Brain microvascular endothelial cell (primary cell): ENCODE data around the gene DUSP14.

ENCODE experiments used
- DNase-seq: peaks from one replicate; pipeline ENCODE4 v3.0.0-alpha.2; 2020
- H3K27ac ChIP-seq: fragments of 250-450 bp; sonication (Bioruptor Pico); 2 replicates; pipeline ENCODE4 v1.5.1; 2020; ENCODE audit warnings: mild to moderate bottlenecking, moderate library complexity
- H3K27me3 ChIP-seq: fragments of 250-450 bp; sonication (Bioruptor Pico); replicated peaks from 2 replicates; pipeline ENCODE4 v1.5.1; 2020; ENCODE audit warnings: mild to moderate bottlenecking
- H3K36me3 ChIP-seq: fragments of 250-450 bp; sonication (Bioruptor Pico); replicated peaks from 2 replicates; pipeline ENCODE4 v1.5.1; 2020; ENCODE audit warnings: mild to moderate bottlenecking
- H3K4me3 ChIP-seq: 2 replicates; pipeline ENCODE4 v1.5.1; 2011; ENCODE audit warnings: low read depth, mild to moderate bottlenecking, control low read depth, low read length, moderate library complexity
- in situ Hi-C: cut with HindIII; loops from 2 replicates; pipeline ENCODE4 v1.10.0; 2017; ENCODE audit warnings: low sequenced_read_pairs, low pct_ligation_motif_present
- TF ChIP-seq, protein P1 (sequence below): IDR thresholded peaks from 2 replicates; pipeline ENCODE4 v1.5.1; 2011; ENCODE audit warnings: low read depth, mild to moderate bottlenecking, moderate library complexity, low read length, control low read depth, inconsistent platforms; ENCODE audit errors: missing control alignments

Gene DUSP14

GRCh38 chr17:37547986-37548385 is 58.3 kb downstream of the DUSP14 start:
- in situ Hi-C loops: no loop called here
- Histone ChIP-seq H3K4me3 (no peak overlapping the region), H3K27ac (no peak overlapping the region), H3K36me3 (peaks cover 2% of the 10 kb centered on the region), H3K27me3 (no peaks in the 10 kb centered on the region)
- no peak for DNase-seq
- TF ChIP-seq, protein P1, sequence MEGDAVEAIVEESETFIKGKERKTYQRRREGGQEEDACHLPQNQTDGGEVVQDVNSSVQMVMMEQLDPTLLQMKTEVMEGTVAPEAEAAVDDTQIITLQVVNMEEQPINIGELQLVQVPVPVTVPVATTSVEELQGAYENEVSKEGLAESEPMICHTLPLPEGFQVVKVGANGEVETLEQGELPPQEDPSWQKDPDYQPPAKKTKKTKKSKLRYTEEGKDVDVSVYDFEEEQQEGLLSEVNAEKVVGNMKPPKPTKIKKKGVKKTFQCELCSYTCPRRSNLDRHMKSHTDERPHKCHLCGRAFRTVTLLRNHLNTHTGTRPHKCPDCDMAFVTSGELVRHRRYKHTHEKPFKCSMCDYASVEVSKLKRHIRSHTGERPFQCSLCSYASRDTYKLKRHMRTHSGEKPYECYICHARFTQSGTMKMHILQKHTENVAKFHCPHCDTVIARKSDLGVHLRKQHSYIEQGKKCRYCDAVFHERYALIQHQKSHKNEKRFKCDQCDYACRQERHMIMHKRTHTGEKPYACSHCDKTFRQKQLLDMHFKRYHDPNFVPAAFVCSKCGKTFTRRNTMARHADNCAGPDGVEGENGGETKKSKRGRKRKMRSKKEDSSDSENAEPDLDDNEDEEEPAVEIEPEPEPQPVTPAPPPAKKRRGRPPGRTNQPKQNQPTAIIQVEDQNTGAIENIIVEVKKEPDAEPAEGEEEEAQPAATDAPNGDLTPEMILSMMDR: no peak

DNA sequence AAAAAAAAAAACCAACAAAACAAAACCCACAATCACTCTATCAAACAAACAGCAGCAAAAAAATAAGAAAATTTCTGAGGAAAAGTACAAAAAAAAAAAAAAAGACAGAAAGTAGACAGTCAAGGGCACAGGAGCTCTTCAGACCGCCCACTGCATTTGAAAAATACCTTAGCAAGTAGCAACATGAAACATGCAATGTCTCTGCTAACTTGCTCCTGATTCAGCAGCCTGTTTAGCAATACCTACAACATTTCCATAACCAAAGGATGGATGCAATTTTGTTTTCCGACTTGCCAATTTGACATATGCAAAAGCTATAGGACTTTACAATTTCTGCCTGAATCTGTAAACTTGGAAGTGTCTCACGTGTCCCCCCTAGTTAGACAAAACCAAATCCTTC is 62.1 kb downstream of the DUSP14 start:
- H3K4me3 ChIP-seq: no peak overlapping the region

GRCh38 chr17:37553401-37553966 is 63.8 kb downstream of the DUSP14 start:
- Histone ChIP-seq H3K27ac (no peak overlapping the region), H3K4me3 (no peak overlapping the region), H3K36me3 (peaks cover 22% of the 10 kb centered on the region), H3K27me3 (no peaks in the 10 kb centered on the region)
- DNase-seq: no peak
- TF ChIP-seq, protein P1: no peak
- in situ Hi-C loops: no loop called here

More for the DNA sequence above, 62.1 kb downstream of the DUSP14 start:
- in situ Hi-C loops: no loop called here
- no peaks in the 10 kb centered on the region for H3K27me3 ChIP-seq
- TF ChIP-seq, protein P1: no peak
- peaks cover 13% of the 10 kb centered on the region for H3K36me3 ChIP-seq
- DNase-seq: no peak
- no peak overlapping the region for H3K27ac ChIP-seq

DNA sequence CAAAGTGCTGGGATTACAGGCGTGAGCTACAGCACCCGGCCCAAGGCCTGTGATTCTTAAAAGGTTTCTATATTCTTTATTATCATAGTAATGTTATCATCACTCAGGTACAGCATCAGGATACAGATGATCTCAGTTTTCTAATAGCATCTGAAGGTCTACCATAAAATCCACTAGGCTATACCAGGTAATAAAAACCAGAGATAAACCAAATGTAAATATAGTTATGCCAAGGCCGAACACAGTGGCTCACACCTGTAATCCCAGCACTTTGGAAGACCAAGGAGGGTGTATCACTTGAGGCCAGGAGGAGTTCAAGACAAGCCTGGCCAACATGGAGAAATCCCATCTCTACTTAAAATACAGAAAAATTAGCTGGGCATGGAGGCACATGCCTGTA is 65.7 kb downstream of the DUSP14 start:
- Histone ChIP-seq H3K4me3 (no peak overlapping the region), H3K36me3 (peaks cover 27% of the 10 kb centered on the region), H3K27ac (no peak overlapping the region), H3K27me3 (no peaks in the 10 kb centered on the region)
- DNase-seq: no peak
- in situ Hi-C loops: no loop called here
- TF ChIP-seq, protein P1: no peak

GRCh38 chr17:37557482-37557881 is 67.8 kb downstream of the DUSP14 start:
- in situ Hi-C loops: no loop called here
- Histone ChIP-seq H3K36me3 (peaks cover 27% of the 10 kb centered on the region), H3K4me3 (no peak overlapping the region), H3K27me3 (no peaks in the 10 kb centered on the region), H3K27ac (no peak overlapping the region)
- TF ChIP-seq, protein P1: no peak
- DNase-seq: no peak

- H3K27me3 ChIP-seq: no peaks in the 10 kb centered on the region
- no peak overlapping the region for H3K4me3 ChIP-seq
- in situ Hi-C loops: no loop called here
- TF ChIP-seq, protein P1: no peak
- peaks cover 22% of the 10 kb centered on the region for H3K36me3 ChIP-seq
- DNase-seq: no peak
- no peak overlapping the region for H3K27ac ChIP-seq
Measured at GRCh38 chr17:37558299-37558698, 68.6 kb downstream of the DUSP14 start.
